22Rv1 (cell line): ENCODE data around the gene CLCF1.

Experiments used
- CTCF ChIP-seq: fragments of 450-650 bp; IDR thresholded peaks from 2 replicates; pipeline ENCODE4 v1.5.1; 2017; ENCODE audit warnings: mild to moderate bottlenecking
- ZFX ChIP-seq: fragments of 450-650 bp; IDR thresholded peaks from 2 replicates; pipeline ENCODE4 v1.6.1; 2017; ENCODE audit warnings: antibody characterized with exemption, borderline replicate concordance

GRCh38 chr11:67400251-67400941, 27.0 kb upstream of the CLCF1 start:
- TF ChIP-seq CTCF = no peak
- no peak for TF ChIP-seq ZFX
